ENCODE results near the gene DCAF15.
"Not testable (repeated sequence)": the region's sequence is repeated elsewhere in the genome, so short reads cannot be mapped to it uniquely, and the experiment has no call there.

Gene DCAF15, protein sequence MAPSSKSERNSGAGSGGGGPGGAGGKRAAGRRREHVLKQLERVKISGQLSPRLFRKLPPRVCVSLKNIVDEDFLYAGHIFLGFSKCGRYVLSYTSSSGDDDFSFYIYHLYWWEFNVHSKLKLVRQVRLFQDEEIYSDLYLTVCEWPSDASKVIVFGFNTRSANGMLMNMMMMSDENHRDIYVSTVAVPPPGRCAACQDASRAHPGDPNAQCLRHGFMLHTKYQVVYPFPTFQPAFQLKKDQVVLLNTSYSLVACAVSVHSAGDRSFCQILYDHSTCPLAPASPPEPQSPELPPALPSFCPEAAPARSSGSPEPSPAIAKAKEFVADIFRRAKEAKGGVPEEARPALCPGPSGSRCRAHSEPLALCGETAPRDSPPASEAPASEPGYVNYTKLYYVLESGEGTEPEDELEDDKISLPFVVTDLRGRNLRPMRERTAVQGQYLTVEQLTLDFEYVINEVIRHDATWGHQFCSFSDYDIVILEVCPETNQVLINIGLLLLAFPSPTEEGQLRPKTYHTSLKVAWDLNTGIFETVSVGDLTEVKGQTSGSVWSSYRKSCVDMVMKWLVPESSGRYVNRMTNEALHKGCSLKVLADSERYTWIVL

DNA sequence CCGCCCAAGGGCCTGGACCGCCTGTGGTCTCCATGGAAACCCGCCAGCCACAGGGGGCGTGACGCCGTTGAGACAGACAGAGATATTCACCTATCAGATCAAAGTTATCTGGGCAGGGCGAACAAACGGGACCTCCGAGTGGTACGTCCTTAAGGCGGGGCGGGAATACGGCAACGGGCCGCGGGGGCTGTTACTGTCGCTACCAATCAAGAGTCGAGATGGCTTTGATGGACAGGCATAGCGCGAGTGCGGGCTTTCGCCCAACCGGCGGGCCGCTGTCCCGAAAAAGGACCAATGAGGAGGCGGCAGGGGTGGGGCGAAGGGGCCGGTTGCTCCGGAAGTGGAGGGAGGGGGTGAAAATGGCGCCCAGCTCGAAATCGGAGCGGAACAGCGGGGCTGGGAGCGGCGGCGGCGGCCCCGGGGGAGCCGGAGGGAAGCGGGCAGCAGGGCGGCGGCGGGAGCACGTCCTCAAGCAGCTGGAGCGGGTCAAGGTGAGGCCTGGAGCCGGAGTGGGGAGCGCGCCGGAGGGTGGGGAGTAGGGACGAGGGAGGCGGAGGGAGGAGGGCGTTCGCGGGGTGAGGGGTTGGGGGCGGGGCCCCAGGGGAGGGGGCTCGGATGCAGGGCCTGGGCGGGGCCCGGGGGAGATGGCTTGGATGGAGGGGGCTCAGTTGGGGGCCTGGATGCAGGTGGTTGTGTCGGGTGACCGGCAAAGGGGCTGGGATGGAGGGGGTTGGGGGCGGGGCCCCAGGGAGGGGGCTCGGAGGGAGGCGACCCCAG lies at the start of gene DCAF15:
TSS of gene DCAF15 (plus strand) at position 356 of the 777 bp plus-strand sequence. CDS start at position 360, 4 bp downstream.
- peak; percentile 91 to 96 (median 94) for DNase-seq (ENCODE audit: low read depth in 2 of 3, low spot score in 2 of 3)

DNA sequence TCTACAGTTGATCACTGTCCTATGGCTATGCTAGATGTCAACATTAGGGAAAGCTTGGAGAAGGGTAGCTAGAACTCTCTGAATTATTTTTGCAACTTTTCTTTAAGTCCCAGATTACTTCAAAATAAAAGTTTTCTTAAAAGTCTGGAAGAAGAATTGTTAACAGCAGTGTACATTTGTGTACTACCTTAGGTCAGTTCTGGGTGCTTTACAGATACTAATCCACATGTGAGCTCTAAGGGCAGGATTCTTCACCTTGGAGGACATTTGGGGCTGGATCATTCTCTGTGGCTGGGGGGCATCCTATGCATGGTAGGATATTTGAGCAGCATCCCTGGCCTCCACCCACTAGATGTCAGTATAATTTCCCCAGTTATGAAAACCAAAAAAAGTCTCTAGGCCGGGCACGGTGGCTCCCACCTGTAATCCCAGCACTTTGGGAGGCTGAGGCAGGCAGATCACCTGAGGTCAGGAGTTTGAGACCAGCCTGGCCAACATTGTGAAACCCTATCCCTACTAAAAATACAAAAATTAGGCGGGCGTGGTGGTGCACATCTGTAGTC lies 49.2 kb upstream of the DCAF15 start:
- no peak for DNase-seq (ENCODE audit: low read depth in 2 of 3, low spot score in 2 of 3)

DNA sequence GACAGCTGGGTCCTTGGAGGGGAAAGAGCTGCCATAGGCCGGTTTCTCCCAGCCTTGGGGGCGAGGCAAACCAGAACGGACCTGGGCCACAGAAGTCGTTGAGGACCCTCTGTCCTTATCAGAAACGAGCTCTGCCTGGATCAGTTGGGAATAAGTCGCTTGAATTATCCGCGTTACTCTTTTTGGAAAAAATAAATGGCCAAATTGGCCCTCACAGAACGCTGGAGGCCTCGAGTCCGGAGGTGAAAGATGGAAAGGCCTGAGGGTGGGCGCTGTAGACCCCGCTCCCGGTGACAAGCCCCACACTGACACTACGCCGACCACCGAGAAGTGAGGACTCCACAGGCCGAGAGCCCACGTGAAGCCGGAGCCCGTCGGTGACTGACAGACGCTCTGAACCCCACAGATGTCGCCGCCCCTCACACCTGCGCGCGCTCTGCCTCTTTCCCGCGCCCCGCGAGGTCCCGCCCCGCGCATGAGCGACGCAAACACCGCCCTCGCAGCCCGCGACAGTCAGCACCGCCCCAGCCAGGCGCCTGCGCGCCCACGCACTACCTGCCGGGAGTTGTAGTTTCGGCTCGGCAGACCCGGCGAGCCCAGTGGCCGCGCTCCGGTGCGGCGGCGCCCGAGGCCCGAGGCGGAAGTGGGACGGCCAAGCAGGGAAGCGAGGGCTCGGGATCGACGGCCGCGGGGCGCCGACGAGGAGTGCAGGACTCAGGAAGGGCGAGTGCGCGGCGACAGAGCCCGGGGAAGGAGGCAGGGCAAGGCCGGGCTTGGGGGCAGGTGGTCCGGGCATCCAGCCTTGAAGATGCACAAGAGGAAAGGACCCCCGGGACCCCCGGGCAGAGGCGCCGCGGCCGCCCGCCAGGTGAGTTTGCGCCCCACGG lies 46.4 kb upstream of the DCAF15 start, which contains the start of the genes BRME1 and CC2D1A:
TSS of gene BRME1 (minus strand) at position 484 of the 887 bp plus-strand sequence. CDS start 1,225 bp downstream, outside the sequence.
TSS of gene CC2D1A (plus strand) at position 568 of the 887 bp plus-strand sequence. CDS start at position 809, 241 bp downstream.
- peak; percentile 87 to 91 (median 91) for DNase-seq (ENCODE audit: low read depth in 2 of 3, low spot score in 2 of 3)

DNA sequence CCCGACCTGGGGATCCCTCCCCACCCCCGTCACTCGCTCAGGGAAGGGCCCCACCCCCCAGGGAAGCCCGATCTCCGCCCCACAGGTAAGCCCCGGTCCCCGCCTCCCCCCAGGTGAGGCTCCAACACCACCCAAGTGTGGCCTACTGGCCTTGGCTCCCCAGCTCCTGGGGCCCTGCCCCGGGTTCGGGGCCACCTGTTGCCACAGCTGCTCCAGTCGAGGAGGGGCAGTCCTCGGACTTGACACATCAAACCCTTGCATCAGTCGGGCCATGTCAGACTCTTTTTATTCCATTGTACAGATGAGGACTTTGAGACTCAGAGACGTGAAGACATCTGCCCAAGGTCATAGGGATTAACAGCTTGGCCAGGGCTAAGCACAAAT lies 45.8 kb upstream of the DCAF15 start:
- peak in 1 of 3 experiments; percentile 25 for DNase-seq (ENCODE audit: low read depth in 2 of 3, low spot score in 2 of 3)

DNA sequence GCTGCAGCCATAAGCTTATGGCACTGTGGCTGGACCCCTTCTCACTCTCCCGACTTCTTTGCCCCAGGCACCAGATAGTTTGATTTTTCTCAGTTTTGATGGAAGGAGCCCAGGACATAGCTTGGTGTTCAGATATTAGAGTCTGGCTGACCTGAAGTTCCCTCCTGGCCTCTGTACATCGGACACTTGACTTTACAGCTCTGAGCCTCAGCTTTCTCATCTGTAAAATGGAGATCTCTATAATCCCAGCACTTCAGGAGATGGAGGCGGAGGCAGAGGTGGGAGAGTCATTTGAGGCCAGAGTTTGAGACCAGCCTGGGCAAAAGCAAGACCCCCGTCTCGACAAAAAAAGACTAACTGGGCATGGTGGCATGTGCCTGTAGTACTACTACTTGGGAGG lies 45.4 kb upstream of the DCAF15 start:
- DNase-seq (ENCODE audit: low read depth in 2 of 3, low spot score in 2 of 3) = no peak

DNA sequence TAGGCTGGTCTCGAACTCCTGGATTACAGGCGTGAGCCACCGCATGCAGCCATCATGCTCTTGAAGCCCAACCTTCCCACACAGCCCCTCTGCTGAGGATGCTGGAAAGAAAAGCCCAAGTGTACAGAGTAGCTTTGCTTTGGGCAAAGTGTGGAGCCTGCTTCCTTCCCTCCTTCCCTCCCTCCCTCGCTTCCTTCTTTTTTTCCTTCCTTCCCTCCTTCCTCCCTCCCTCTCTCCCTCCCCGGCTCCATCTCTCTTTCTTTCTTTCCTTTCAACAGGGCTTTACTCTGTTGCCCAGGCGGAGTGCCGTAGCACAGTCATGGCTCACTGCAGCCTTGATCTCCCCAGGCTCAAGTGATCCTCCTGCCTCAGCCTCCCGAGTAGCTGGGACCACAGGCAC lies 43.6 kb upstream of the DCAF15 start:
- no peak for DNase-seq (ENCODE audit: low read depth in 2 of 3, low spot score in 2 of 3)

DNA sequence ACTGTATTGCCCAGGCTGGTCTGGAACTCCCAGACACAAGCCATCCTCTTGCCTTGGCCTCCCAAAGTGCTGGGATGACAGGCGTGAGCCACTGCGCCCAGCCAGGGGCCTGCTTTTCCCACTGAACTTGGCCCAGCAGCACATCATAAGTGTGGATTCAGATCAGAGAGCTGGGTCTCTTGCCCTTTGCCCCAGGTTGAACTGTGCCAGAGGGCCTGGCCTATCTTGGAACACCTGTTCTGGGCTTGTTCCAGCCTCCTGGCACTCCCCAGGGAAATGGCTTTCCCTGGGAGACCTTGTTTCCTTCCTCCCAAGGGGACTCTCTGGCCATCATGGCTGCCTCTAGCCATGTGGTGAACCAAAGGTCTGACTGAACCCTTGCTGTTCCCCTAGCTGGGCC lies 42.9 kb upstream of the DCAF15 start:
- no peak for DNase-seq (ENCODE audit: low read depth in 2 of 3, low spot score in 2 of 3)

DNA sequence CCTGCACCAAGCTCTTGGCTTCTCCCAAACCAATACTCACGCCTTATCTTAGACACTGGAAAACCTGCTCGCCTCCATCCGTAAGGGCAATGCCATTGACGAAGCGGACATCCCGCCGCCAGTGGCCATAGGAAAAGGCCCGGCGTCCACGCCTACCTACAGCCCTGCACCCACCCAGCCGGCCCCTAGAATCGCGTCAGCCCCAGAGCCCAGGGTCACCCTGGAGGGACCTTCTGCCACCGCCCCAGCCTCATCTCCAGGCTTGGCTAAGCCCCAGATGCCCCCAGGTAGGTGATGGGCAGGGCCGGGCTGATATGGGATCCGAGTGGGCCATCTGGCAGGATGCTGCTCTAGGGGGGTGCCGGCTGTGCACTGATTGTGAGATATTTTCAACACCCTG lies 39.0 kb upstream of the DCAF15 start:
- no peak for DNase-seq (ENCODE audit: low read depth in 2 of 3, low spot score in 2 of 3)

DNA sequence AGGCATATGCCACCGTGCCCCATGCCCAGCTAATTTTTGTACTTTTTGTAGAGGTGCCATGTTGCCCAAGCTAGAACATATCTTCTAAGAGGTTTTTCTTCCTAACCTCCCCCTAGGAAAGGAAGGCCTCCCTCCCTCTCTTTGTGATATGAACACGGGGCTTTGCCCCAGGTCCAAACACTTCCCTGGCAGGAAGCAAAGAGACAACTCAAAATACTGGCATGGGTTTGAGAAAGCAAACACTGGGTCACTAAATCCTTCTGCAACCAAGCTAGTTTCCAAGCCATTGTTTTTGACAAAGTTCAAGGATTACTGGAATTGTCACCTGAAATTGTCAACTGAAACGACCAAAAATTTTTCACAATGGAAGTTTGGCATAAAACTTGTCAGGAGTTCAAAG lies 37.5 kb upstream of the DCAF15 start:
- DNase-seq (ENCODE audit: low read depth in 2 of 3, low spot score in 2 of 3) = no peak

DNA sequence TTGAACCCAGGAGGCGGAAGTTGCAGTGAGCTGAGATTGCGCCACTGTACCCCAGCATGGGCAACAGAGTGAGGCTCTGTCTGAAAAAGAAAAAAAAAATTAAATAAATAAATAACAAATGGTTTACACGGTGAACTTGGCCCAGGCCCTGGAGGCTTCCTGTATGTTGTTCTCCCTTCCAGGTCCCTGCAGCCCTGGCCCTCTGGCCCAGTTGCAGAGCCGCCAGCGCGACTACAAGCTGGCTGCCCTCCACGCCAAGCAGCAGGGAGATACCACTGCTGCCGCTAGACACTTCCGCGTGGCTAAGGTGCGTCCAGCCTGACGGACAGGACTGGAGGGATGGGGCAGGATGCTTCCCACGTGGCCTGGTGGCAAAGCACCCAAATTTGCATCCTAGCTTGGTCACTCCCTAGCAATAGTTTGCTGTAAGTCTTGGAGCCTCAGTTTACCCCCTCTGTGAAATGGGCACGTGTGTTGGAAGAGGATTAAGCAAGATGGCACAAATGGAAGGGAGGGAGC lies 34.4 kb upstream of the DCAF15 start:
- DNase-seq (ENCODE audit: low read depth in 2 of 3, low spot score in 2 of 3) = no peak

DNA sequence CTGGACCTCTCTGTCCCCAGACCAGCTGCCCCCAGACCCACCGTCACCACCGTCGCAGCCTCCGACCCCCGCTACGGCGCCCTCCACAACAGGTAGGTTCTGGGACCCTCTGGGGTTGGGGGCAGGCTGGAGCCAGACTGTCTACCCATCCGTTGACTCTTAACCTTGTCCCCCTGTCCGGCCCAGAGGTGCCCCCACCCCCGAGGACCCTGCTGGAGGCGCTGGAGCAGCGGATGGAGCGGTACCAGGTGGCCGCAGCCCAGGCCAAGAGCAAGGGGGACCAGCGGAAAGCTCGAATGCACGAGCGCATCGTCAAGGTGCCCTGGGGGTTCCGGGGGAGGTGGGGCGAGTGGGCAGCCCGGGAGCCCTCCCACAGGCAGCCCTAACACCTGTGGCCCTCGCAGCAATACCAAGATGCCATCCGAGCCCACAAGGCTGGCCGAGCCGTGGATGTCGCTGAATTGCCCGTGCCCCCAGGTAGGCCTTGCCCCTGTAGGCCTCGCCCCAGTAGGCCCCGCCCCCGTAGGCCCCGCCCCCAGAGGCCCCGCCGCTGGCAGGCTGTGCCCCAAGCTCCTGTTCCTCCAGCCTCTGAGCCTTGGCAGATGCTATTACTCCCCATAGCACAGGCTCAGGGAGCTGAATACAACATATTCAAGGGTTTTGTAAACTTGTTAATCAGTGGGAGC lies 33.4 kb upstream of the DCAF15 start:
- no peak for DNase-seq (ENCODE audit: low read depth in 2 of 3, low spot score in 2 of 3)

DNA sequence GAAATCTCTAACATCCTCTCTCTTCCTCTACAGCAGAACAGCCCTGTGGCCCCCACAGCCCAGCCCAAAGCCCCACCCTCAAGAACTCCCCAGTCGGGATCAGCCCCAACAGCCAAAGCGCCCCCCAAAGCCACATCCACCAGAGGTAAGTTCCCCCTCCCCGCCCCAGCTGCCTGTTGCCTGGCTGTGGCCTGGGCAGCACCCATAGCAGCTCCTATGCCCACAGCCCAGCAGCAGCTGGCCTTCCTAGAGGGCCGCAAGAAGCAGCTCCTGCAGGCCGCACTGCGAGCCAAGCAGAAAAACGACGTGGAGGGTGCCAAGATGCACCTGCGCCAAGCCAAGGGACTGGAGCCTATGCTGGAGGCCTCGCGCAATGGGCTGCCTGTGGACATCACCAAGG lies 31.8 kb upstream of the DCAF15 start:
- DNase-seq (ENCODE audit: low read depth in 2 of 3, low spot score in 2 of 3) = no peak

DNA sequence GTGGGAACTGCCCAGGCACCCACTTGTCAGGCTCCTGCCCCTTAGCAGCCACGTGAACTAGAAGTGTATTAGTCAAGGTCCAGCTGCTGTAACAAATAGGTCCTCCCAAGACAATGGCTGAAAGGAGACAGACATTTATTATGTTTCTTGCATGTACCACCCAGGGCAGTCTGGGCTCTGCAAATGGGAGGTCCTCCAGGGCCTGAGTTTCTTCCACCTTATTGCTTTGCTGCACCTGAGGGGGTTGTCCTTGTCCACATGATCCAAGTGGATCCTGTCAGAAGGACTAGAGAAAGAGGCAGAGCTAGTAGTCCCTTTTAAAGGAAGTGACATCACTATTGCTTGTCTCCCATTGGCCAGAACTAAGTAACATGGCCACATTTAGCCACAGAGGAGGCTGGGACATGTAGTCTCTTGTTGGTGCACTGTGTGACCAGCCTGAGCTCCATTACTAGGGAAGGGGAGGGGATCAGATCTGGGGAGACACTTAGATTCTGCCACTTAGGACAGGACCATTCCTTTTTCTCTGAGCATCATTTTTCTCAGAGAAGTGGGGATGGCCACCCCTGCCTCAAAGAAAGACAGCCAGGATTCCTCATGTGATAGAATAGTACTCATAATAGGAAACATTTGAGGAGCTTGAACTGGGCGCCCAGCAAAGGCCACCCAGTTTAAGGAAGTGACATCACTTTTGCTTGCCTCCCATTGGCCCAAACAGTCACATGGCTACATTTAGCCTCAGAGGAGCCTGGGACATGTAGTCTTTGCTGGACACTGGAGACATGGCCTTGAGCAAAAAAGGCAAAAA lies 31.2 kb upstream of the DCAF15 start:
- DNase-seq (ENCODE audit: low read depth in 2 of 3, low spot score in 2 of 3) = no peak

DNA sequence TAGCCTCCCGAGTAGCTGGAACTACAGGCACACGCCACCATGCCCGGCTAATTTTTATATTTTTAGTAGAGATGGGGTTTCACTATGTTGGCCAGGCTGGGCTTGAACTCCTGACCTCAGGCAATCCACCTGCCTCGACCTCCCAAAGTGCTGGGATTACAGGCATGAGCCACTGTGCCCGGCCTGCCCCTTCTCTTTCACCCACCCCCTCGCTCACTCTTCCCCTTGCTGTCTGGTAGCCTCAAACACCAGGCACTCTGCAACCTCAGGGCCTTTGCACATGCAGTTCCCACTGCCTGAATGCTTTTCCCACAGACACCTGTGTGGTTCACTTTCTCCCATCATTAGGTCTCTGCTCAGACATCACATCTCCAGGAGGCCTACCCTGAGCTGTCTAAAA lies 30.2 kb upstream of the DCAF15 start:
- not testable (repeated sequence) for DNase-seq (ENCODE audit: low read depth in 2 of 3, low spot score in 2 of 3)

DNA sequence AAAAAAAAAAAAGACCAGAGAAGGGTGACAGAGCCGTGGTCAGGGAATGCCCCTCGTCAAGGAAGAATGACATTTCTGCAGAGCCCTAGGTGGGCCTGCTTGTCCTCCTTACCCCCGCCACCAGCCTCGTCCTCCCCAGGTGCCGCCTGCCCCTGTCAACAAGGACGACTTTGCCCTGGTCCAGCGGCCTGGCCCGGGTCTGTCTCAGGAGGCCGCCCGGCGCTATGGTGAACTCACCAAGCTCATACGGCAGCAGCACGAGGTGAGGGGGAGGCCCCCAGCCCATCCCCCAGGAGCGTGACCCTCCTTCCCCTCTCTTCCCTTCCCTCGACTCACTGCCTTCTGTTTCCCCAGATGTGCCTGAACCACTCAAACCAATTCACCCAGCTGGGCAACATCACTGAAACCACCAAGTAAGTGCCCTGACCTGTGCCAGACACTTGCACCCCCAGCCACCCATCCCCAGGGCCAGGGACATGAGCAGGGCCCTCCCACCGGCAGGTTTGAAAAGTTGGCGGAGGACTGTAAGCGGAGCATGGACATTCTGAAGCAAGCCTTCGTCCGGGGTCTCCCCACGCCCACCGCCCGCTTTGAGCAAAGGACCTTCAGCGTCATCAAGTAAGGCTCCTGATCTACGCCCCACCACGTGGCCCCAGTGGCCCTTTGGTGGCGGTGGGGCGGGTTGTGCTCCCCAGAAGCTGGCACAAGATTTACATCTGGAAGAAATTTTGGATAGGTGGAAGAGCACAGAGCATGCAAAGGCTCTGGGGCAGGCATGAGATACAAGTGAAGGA lies 28.9 kb upstream of the DCAF15 start:
- no peak for DNase-seq (ENCODE audit: low read depth in 2 of 3, low spot score in 2 of 3)

DNA sequence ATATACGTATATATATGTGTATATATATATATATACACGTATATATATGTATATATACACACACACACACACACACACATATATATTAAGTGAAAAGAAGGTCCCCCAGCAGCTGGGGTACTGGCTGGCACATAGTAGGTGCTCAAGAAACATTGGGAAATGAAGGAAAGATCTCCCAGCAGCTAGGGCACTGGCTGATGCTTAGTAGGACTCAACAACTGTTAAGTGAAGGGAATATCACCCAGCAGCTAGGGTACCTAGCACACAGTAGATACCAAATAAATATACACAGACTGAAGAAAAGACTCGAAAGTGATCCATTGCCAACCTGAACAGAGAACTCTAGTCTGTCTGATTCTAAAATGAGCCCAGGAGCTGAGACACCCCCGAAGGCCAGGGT lies 26.3 kb upstream of the DCAF15 start:
- DNase-seq (ENCODE audit: low read depth in 2 of 3, low spot score in 2 of 3) = no peak

DNA sequence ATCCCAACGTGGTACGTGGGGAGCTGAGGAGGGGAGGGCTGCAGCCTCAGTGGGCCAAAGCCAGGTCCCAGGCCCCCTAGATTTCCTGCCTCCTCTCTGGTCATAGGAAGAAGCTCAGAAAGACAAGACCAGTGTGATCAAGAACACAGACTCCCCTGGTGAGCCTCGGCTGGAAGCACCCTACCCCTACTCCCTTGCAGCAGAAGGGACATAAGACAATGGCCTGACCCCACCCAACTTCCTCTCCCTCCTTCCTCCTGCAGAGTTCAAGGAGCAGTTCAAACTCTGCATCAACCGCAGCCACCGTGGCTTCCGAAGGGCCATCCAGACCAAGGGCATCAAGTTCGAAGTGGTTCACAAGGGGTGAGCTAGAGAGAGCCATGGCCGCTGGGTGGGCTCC lies 25.6 kb upstream of the DCAF15 start:
- DNase-seq (ENCODE audit: low read depth in 2 of 3, low spot score in 2 of 3) = no peak

DNA sequence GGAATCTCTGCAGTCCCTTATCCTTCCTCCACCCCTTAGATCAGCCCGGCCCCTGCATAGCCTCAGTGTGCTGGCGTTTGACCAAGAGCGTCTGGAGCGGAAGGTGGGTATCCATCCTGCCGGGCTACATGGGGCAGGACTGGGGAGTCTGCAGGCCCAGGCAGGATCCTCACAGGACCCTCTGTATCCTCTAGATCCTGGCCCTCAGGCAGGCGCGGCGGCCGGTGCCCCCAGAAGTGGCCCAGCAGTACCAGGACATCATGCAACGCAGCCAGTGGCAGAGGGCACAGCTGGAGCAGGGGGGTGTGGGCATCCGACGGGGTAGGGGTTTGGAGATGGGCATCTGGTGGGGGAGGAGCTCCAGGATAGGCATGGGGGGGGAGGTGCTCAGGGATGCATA lies 23.0 kb upstream of the DCAF15 start:
- DNase-seq (ENCODE audit: low read depth in 2 of 3, low spot score in 2 of 3) = no peak
